NCI-H1930 (cell line): ENCODE measurements around the gene LYZL2.
"Not testable (repeated sequence)": the region's sequence is repeated elsewhere in the genome, so short reads cannot be mapped to it uniquely, and the experiment has no call there.

Experiments used
- DNase-seq, 2 experiments: peaks; one replicate each; lab custom pipeline; 2025; lab: John Stamatoyannopoulos, UW

Gene LYZL2

GRCh38 chr10:30594077-30594476 is 35.5 kb downstream of the LYZL2 start:
- DNase-seq, result no peak

- DNase-seq, result not testable (repeated sequence)
Measured at GRCh38 chr10:30592770-30593169, 36.8 kb downstream of the LYZL2 start.

GRCh38 chr10:30591249-30591670 is 38.3 kb downstream of the LYZL2 start:
- peak in 1 of 2 experiments; percentile 25 for DNase-seq

GRCh38 chr10:30589441-30589840 is 40.1 kb downstream of the LYZL2 start:
- no peak for DNase-seq

GRCh38 chr10:30587522-30588031 is 42.0 kb downstream of the LYZL2 start:
- no peak for DNase-seq

- DNase-seq, result no peak
Measured at GRCh38 chr10:30586828-30587227, 42.7 kb downstream of the LYZL2 start.

- no peak for DNase-seq
Measured at GRCh38 chr10:30583778-30584415, 45.7 kb downstream of the LYZL2 start.

- no peak for DNase-seq
Measured at GRCh38 chr10:30581779-30582380, 47.7 kb downstream of the LYZL2 start.

GRCh38 chr10:30580676-30581075 is 48.9 kb downstream of the LYZL2 start:
- no peak for DNase-seq

GRCh38 chr10:30580241-30580640 is 49.3 kb downstream of the LYZL2 start:
- DNase-seq, result no peak

- no peak for DNase-seq
Measured at GRCh38 chr10:30579574-30579973, 50.0 kb downstream of the LYZL2 start.

GRCh38 chr10:30577048-30577447 is 52.5 kb downstream of the LYZL2 start:
- DNase-seq, result no peak

GRCh38 chr10:30576641-30577040 is 52.9 kb downstream of the LYZL2 start:
- no peak for DNase-seq

- no peak for DNase-seq
Measured at GRCh38 chr10:30574432-30574796, 55.1 kb downstream of the LYZL2 start.

- no peak for DNase-seq
Measured at GRCh38 chr10:30573721-30574431, 55.7 kb downstream of the LYZL2 start.

- no peak for DNase-seq
Measured at GRCh38 chr10:30565449-30565848, 64.1 kb downstream of the LYZL2 start.

- no peak for DNase-seq
Measured at GRCh38 chr10:30562787-30563186, 66.8 kb downstream of the LYZL2 start.
